Retinal pigment epithelial cell (primary cell): ENCODE results near the gene DIAPH1.
A peak's percentile ranks its signal among the peaks of the same experiment; 100 is the strongest.

Experiments used
- DNase-seq: peaks from one replicate; pipeline ENCODE4 v3.0.0-alpha.2; 2010; ENCODE audit warnings: low read depth
- H3K4me3 ChIP-seq: 2 replicates; pipeline ENCODE4 v1.5.1; 2011; ENCODE audit warnings: mild to moderate bottlenecking, low read length, control low read depth, moderate library complexity
- TF ChIP-seq, protein P1 (sequence below): conservative IDR thresholded peaks from 2 replicates; pipeline ENCODE4 v1.5.1; 2011; ENCODE audit warnings: low read depth, low read length, control low read depth, inconsistent platforms

Gene DIAPH1

DNA sequence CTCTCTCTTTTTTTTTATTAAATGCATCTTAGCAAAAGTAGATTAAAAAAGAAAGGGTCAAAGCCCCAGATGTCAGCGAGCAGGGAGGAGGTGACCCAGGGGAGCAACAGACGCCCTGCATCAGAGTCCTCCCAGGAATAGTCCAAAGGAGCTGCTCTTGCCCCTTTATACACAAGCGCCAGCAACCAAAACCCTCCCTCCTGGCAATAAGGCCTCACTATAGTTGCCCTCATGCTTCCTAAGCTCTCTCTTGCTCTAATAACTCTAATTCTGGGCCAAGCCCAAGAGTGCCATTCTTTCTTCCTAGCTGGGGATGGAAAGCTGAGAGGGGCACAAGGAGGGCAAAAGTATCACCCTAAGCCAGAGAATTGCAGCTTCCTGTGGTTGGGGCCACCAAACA, 103.7 kb downstream of the DIAPH1 start:
- TF ChIP-seq, protein P1, sequence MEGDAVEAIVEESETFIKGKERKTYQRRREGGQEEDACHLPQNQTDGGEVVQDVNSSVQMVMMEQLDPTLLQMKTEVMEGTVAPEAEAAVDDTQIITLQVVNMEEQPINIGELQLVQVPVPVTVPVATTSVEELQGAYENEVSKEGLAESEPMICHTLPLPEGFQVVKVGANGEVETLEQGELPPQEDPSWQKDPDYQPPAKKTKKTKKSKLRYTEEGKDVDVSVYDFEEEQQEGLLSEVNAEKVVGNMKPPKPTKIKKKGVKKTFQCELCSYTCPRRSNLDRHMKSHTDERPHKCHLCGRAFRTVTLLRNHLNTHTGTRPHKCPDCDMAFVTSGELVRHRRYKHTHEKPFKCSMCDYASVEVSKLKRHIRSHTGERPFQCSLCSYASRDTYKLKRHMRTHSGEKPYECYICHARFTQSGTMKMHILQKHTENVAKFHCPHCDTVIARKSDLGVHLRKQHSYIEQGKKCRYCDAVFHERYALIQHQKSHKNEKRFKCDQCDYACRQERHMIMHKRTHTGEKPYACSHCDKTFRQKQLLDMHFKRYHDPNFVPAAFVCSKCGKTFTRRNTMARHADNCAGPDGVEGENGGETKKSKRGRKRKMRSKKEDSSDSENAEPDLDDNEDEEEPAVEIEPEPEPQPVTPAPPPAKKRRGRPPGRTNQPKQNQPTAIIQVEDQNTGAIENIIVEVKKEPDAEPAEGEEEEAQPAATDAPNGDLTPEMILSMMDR = no peak
- H3K4me3 ChIP-seq = no peak overlapping the region
- no peak for DNase-seq

DNA sequence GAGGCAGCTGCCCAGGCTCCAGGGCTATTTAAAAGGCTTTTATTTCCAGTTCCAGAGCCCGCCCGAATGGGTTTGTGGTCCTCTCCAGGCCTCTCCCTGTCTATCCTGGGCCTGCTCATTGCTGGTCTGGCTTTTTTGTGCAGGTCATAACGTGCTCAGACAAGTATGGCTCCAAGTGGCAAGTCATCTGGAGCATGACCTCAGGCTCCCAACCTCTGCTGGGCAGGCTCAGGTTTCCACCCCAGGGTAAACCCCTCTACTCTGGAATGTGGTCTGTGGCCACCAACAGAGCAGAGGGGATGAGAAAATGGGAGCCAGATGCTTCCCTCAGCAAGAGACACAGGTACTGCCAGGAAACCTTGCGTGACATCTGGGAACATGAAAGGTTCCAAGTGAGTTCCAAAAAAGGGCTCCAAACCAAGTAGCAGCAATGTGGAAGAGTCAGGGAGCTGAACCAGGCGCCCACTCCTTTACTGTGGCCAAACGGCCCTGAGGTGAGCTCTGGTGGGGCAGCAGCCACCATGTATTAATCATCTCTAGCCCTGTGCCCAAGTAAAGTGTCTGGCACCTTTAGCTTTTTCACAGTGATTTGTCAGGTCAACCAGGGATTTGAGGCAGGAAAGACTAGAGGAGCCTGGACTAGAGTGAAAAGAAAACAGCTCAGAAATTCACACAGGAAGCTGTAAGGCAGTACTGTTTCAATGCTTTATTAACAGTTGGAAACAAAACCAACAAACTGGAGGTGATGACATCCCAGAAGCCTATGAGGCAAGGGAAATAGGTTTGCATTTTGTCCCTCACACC, 104.3 kb downstream of the DIAPH1 start:
- DNase-seq = no peak
- TF ChIP-seq, protein P1 = no peak
- no peak overlapping the region for H3K4me3 ChIP-seq

DNA sequence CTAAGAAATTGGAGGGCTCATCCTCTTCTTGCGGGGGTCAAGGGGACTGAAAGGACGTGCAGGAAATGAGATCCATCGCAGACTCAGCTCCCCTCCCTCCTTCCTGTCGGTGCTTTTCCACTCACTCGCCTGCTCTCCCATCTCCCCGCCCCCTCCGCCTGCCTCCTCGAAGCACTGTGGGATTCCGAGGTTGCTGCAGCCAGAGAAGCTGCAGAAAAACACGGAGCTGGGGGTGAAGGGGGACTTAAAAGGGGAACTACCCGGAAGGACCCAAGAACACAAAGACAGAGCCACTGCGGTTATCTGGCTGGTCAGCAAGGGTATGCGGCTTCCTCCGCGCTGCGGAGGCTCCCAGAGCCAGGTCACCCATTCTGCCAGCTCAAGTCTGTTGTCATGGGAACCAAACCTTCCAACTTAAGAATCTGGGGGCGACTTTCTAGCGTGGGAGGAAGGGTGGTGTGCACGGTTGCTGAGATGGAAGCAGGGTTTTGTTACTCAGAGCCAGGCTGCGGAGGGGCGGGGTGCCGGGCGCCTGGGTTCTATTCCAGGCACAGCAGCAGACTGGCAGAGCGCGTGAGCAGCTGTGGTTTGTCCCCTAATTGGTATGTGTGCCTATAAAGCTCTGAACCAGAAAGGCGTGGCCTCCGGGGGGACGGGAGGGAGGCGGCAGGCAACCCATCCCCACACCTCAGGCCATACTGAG, 105.0 kb downstream of the DIAPH1 start:
- DNase-seq = peak; percentile 98
- H3K4me3 ChIP-seq = peak overlapping the region; percentile 60
- TF ChIP-seq, protein P1 = no peak

DNA sequence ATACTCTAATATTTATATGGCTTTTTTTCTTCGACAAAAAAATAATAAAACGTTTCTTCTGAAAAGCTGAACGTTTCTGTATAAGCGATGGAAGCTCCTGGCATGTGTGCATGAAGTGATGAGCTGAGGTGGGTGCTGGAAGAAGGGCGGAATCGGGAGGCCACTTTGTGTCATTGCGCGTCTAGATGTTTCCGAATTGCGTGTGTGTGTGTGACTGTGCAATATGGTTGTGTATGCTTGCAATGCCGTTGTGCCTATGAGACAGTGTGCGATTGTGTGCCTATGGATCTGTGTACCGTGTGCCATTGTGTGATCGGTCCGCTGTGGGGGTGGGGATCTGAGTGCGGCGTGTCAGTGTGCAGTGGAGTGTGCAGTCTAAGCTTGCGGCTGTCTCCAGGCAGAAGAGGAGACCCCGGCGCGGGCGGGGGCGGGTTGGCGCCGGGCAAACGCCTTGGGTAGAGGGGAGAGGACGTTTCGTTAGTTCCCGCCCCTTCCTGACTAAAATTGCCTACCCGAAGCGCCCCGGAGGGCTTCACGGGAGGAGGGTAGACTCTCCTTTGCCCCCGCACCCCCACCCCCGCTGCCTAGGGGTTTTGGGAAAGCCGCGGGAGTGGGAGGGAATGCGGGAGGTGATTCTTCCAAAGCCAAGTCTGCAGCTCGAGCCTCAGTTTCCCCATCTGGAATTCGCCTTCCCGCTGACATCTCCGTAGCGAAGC, 105.7 kb downstream of the DIAPH1 start:
- DNase-seq = no peak

DNA sequence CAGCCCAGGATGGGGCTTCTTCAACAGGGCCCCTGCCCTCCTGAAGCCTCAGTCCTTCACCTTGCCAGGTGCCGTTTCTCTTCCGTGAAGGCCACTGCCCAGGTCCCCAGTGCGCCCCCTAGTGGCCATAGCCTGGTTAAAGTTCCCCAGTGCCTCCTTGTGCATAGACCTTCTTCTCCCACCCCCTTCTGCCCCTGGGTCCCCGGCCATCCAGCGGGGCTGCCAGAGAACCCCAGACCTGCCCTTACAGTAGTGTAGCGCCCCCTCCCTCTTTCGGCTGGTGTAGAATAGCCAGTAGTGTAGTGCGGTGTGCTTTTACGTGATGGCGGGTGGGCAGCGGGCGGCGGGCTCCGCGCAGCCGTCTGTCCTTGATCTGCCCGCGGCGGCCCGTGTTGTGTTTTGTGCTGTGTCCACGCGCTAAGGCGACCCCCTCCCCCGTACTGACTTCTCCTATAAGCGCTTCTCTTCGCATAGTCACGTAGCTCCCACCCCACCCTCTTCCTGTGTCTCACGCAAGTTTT, 106.3 kb downstream of the DIAPH1 start:
- DNase-seq = no peak
- peak overlapping the region; percentile 60 for H3K4me3 ChIP-seq
- TF ChIP-seq, protein P1 = peak; percentile 93

More for the DNA sequence above, 105.7 kb downstream of the DIAPH1 start:
- TF ChIP-seq, protein P1 = no peak
- H3K4me3 ChIP-seq = peak overlapping the region; percentile 60

DNA sequence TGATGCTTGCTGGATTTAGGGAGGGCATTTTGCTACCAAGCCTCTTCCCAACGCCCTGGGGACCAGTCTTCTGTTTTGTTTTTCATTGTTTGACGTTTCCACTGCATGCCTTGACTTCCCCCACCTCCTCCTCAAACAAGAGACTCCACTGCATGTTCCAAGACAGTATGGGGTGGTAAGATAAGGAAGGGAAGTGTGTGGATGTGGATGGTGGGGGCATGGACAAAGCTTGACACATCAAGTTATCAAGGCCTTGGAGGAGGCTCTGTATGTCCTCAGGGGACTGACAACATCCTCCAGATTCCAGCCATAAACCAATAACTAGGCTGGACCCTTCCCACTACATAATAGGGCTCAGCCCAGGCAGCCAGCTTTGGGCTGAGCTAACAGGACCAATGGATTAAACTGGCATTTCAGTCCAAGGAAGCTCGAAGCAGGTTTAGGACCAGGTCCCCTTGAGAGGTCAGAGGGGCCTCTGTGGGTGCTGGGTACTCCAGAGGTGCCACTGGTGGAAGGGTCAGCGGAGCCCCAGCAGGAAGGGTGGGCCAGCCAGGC, 107.0 kb downstream of the DIAPH1 start:
- DNase-seq = no peak
- TF ChIP-seq, protein P1 = no peak
- no peak overlapping the region for H3K4me3 ChIP-seq
